Stimulated activated CD8-positive, alpha-beta memory T cell treated with anti-CD3 and anti-CD28 coated beads, Interleukin-4, amount 100 ng/mL, for 48 hours (primary cell): ENCODE data around the gene YEATS2.
A peak's percentile ranks its signal among the peaks of the same experiment; 100 is the strongest.

Experiments
- DNase-seq: peaks from one replicate; pipeline ENCODE4 v3.0.0-alpha.2; 2020

The YEATS2 gene

DNA sequence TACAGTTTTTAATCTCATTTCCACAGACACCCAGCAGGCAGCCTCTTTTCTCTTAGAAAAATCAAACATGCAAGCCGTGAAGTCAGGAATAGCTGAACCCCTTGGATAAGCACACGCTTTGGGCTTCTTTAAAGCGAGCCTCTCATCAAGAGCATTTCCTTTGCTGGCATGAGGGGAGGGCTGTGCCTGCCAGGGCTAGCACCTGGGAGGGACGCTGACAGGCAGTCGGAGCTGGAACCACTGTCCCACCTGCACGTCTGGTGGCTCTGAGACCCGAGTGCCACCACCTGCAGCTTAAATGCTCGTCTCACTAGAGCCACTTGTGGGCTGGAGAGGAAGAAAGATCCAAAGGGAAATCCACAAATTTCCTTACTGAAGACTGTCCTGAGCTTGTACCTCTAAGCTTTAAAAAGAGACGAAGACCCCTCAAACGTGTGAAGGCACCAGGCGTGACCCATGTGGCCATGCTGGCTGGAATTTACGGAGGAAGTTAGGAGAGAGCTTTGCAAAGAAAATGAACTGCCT is 118.4 kb downstream of the YEATS2 start:
- DNase-seq: no peak

DNA sequence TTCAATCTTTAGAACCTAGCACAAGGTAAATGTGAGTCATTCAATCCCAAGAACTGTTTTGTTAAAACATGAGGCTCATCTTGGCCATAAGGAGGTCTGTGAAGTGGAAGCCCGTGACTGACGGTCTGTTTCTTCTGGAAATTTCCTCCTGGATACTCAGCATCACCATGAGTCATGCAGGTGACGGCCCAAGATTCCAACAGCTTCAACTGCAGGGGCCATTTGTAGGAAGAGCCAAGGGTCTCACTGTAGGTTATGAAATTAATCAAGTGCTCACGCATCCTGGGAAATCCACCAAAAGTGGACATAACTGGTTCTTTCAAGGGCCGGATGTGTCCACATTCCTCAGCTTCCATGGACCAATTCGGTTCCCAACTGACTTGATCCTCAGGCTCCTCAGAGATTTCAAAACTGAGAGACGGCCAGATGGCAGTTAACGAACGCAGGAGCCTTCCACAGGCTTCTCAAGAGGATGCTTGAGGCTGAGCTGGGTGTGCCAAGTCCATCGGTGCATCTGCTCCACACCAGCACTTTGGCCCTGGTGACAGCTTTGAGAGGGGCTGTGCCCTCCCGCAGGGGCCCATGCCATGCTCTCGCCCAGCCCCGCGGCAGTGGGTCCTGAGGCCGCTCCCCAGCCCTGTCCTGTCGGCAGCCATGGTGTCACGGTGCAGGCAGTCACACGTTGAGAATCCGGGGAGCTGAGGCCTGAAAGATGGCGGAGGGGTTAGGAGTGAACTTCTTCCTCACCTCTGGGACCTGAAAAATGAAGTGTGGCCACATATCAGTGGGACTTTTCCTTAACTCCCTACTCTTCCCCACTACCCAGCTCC is 119.3 kb downstream of the YEATS2 start:
- DNase-seq: no peak

DNA sequence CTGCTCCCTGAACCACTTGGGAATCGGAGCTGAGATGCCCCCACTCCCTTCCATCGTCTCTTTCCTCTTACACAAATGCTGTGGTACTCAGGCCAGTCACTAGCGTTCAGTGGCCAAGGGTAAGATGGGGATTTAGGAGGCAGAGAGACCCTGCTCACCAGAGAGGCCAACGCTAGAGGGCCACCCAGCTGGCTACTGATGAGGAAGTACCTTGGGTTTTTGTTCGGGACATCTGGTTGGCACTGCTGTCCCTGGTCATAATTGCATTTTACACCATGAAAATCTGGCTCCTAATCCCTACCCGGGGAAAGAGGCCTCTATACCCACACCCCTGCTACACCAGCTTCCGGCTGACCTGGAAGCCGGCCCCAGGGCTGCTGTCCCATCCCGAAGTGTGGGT is 120.0 kb downstream of the YEATS2 start:
- no peak for DNase-seq

DNA sequence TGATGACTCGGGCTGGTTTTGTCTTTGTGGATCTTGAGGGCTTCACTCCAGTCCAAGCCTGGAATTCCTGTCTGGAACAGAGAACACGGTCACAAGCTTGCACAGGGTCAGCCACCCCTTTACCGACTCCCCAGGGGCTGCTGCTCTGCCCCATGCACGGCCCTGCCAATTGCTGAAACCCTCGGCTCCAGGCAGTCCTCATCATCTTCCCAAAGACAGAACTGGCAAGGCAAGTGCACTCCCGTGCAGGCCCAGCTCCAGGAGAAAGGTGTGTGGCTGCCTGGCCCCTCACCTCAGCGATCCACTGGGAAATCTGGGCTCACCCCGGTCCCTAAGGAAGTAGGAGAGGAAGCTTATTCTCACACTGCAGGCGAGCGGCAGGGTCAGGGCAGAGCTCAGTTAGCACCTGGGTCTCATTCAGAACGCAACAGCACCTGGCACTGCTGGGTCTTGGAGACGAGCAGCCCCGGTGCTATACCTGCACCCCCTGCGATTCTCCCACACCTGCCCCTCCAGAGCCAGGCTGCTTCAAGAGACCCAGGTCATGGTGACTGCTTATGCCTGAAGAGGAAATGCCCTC is 120.5 kb downstream of the YEATS2 start:
- DNase-seq: no peak

DNA sequence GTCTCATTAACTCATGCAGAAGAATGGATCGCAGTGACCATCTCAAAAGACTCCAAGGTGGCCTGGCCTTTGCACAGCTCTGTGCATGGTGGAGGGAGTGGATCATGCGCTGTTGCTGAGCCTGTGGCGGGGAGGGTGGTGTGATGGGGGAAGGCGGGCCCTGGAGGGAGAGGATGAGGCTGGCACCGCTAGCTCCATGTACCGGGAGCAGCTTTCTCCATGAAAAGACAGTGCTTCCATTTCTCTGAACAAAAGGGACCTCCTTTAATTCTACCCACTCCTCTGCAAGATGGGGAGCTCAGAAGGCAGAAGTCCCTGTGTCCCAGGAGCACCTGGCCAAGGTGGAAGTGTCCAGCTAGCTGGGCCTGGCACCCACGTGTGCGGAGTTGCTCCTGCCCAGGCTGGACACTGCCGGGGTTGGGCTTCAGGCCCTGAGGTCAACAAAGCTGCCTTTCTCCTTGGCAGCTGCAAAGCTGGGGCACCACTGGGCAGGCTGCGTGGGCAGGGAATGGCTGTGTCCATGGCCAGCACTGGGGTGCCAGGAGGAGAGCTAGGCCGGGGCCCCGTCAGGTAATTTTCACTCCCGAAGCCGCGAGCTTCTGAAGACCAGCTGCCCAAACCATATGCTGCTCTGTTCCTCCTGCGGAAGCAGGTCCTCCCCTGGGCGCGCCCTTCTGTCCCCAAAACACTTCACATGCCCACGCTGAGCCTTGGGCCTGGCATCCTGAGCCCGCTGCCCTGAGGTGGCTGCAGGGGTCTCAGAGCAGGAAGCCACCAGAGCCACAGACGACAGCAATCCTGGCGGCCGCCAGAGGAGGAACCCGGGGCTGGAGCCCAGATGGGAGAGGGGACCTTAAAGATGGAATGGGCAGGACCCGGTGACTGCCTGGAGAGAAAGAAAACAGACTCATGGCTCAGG is 121.4 kb downstream of the YEATS2 start:
- no peak for DNase-seq

DNA sequence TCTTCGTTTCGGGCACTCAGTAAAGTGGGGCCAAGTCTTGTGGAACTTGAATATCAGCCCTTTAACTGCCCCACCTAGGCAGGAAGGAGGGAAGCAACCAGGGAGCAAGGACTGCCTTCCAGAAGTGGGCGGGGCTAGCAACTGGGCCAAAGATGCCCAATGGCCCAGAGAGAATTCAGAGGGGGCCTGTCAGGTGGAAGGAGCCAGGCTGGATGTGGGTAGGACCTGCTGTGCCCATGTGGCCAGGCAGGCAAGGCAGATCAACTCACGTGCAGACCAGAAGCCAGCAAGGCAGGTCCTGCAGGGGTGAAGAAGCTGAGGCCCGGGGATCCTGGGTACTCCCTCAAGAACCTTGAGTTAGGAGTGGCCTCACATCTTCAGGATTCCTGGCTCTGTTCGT is 122.2 kb downstream of the YEATS2 start:
- no peak for DNase-seq

DNA sequence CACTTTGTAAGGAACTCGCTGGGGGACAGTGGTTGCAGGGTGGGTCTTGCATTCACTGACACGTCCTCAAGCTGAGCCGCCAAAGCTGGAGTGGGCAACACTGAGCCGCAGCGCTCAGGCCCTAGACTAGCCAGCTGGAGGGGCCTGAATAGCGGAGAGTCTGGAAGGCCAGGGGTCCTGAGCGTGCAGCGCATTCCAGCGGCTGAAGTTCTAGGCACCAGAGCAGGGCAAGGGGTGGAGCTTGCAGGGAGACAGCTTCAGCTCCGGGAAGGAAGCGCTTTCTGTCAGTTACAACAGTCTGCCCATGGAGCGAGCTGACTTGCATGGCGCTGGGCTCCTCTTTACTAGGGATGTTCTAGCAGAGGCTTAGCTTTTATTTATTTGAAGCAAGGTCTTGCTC is 125.0 kb downstream of the YEATS2 start:
- no peak for DNase-seq

DNA sequence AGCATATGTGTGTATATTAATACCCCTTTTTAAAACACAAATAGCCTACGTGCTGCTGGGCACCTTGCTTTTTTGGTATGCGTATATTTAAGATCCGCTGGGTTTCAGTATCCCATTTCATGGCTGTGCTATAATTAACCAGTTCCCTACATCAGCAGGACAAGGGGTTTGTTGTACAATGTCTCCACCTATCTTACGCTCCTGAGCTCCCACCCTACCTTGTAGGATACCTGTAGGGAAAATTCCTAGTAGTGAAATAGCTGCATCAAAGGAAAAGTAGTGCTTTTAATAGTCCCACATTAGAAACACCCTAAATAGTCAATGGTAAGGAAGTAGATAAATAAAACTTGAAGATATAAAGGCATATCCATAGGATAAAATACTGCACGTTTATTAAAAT is 126.4 kb downstream of the YEATS2 start:
- no peak for DNase-seq

DNA sequence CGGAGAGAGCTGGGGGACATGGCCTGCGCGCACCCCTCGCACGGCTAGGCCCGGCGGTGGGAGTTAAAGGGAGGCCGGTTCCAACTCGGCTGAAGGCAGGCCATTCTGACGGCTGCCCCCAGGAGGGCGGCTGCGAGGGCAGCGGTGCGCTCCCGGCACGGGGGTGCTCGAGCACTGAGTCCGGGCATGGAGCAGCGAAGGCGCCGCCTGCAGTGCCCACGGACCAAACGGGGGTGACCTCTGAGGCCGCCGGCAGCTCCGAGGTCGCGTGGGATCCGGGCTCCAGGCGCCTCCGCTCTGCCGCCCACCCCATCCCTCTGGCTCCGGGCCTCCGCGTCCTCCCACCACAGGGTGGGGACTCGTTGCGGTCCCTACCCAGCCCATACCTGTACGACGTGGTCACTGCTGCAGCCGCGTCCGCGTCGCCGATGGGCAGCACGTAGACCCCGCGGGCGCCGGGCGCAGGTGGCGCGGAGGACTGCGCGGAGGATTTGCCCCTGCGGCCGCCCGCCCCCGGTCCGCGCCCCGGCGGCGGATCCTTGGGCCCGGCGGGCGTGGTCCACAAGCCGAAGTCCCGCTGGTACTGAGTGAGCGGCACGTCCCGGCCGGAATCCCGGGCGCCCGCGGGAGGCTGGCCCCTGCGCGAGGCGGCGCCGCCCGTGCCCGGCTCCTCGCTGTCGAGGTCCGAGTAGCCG is 127.3 kb downstream of the YEATS2 start:
- DNase-seq: peak; percentile 43

DNA sequence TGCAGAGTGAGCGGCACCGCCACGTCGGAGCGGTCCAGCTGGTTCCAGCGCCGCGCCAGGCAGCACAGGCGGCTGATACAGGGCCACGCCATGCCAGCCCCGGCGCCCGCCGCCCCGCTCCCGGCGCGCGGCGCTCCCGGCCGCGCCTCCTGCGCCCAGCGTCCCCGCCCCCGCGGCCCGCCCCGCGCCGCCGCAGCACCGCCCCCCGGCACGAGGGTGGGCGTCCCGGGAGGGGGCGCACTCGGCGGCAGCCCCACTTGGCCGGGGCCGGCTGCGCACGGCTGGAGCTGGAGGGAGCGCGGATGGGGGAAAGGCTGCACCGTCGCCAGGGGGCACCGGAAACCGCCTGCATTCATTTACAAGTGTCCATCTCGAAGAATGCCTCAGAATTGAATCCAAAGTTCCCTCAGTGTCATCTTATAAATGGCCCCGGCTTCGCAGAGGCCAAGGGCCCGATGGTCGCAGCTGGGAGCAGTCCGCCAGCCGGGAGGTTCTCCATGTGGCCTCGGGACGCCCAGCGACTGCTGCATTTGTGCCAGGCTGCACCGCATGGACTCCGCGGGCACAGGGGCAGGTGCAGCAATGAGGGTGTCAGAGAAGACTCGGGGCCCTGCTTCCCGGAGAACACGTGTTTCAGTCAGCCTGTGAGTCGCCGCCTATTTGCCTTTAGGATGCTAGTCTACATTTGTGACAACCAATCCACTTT is 128.0 kb downstream of the YEATS2 start, which contains the start of gene MAP6D1:
MAP6D1 (minus strand) TSS at position 122 of the 706 bp plus-strand sequence; CDS start at position 92, 30 bp downstream.
- DNase-seq: peak; percentile 68

DNA sequence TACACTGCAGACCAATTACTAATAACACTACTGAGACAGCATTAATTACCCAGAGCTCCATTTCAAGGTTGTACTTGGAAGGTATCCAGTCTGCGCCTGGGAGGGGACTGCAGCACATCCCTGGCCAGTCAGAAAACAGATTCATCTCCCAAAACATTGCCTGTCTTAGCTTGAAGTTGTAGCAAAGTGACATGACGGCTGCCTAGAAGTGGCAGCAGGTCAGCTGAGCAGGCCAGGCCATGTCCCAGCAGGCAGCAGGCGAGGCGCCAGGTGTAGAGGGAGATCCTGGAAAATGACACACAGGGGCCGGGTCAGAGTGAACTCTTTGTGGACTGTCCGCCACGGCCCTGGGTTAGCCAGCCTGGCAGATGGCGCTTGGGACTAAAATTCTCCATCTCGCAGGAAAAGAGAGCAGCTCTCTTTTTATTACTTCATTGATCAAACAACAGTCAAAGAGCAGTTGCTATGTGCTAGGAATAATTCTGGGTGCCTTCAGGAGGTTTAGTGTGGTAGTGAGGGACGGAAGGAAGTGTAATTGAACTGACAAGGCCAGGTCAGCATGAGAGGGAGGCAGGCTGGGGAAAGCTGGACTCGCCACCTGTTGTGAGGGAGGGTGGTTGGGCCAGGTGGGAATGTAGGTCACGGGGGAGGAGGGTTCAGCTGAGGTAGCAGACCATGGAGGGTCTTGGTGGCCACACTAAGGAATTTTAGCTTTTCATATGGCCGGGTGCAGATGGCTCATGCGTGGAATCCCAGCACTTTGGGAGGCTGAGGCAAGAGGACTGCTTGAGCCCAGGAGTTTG is 129.1 kb downstream of the YEATS2 start:
- DNase-seq: no peak

DNA sequence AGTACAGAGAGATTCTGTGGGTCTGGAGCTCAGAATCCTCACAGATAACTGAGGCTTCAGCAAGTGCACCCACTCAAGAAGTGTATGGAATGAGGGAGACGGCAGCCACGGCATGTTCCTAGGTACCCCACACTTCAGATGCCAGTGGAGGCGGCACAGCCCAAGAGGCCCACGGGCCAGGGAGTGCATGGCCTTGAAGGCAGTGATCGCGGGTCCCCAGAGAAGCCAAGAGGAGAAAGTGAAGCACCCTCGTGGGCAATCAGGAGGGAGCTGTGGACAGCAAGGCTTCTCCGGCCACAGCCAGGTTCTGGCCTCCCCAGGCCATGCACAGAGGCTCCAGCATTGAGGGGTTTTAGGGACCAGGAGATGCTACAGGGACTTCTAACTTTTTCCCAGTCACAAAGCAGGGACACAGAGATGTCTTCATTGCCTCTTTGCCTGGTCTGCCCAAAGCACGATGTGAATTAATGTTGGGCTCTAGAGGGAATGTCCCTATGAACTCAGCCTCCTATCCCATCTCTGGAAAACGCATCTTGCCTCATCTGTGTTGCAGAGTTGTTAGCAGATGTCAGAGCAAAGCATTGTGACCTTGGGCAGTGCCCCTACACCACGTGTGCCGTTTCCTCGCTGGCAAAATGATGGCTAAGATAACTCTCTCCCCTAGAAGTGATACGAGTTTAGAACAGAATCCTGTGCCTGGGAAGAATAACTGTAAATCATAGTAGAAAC is 130.4 kb downstream of the YEATS2 start:
- DNase-seq: no peak

DNA sequence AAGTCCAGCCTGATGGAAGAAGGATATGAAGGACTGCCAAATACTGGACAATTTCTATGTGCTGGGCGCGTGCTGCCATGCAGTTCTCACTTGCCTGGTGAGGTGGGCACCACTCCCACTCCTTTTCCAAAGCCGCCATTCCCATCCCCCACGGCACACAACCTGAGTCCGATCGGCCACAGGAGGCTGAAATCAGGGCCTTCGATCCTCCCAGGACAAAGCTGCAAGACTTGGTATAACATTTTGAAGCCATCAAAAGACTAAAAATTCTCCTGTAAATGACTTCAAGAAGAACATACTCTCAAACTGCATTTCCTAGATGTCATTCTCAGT is 130.9 kb downstream of the YEATS2 start:
- DNase-seq: no peak

DNA sequence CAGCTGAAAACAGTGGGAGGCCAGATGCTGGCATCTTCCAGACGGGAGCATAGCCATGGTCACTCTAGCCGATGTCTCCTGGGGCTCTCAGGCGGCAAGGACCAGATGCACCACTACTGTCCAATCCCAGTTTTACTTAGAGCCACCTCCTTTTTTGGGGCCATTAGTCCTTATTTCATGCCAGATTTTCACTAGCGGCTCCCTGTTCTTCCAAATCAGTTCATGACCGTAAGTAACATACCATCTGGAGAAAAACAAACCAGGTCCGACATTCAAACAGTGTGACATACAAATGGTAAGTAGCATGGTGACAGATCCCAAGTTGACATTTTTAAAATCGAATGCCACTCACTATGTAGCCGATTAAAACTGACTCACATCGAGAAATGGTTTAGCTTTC is 131.9 kb downstream of the YEATS2 start:
- no peak for DNase-seq

DNA sequence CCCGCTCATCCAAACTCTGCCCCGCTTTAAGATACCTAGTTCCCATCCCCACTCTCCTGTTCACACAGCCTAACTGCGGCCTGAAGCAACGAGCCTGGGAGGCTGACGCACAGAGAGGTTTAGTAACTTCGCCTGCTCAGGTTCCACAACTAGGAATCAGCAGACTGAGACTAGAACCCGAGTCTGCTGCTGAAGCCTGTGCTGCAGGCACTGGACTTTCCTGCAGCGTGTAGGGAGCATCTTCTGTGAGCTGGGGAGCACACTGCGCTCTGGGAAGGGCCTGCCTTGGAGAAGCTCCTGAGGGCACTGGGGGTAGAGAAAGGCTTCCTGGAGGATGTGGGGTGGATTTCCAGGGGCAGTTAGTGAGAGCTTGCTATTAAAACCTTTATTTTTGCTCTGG is 132.6 kb downstream of the YEATS2 start:
- no peak for DNase-seq

DNA sequence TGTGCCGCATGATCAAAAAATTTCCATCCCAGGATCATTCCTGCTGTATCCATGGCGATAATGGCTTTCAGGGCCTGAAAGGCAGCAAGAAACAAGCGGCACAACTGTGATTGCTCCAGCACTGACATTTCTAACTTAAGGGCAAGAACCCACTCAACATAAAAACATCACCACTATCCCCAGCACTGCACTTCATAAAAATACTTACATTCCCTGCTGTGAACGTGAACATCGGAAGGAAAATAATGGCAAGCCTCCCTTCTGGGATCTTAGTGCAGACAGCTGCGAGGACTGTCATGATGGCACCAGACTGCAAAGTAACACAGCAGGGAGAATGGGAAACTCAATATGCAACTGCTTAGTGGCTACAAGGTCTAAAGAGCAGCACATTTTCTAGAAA is 135.9 kb downstream of the YEATS2 start:
- DNase-seq: no peak

DNA sequence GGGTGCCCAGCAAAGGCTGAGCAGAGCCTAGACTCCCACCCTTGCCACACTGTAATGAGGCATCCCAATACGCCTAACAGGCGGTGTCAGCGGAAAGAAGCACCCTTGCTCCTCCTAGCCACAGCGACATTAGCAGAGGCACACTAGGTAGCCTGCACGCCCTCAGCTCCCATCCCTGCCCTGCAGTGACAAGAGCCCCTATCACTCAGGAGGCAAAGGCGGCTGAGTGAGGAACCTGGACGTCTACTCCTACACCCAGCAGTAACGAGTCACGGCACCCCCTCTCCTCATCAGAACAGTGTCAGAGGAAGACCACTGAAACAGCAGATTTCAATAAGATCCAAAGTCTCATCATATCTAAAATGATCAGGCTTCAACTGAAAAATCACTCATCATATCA is 139.8 kb downstream of the YEATS2 start:
- no peak for DNase-seq

DNA sequence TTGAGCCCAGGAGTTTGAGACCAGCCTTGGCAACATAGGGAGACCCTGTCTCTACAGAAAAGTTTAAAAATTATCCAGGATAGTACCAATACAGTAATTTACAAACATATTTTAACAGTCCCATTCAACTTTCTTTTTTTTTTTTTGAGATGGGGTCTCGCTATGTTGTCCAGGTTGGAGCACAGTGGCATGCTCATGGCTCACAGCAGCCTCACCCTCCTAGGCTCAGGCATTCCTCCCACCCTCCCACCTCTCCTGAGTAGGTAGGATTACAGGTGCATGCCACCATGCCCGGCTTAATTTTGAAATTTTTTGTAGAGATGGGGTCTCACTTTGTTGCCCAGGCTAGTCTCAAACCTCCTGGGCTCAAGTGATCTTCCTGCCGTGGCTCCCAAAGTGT is 140.3 kb downstream of the YEATS2 start:
- no peak for DNase-seq

DNA sequence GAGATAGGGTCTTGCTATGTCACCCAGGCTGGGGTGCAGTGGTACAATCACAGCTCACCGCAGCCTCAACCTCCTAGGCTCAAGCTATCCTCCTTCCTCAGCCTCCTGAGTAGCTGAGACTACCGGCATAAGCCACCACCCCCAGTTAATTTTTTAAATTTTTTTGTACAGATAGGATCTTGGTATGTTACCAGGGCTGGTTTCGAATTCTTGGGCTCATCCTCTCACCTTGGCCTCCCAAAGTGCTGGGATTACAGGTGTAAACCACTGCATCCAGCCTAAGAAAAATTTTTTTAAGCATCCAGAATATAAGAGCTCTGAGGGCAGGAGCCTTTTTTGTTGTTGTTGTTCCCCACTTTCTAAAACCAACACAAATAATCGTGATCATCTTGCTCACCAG is 142.2 kb downstream of the YEATS2 start:
- DNase-seq: no peak

DNA sequence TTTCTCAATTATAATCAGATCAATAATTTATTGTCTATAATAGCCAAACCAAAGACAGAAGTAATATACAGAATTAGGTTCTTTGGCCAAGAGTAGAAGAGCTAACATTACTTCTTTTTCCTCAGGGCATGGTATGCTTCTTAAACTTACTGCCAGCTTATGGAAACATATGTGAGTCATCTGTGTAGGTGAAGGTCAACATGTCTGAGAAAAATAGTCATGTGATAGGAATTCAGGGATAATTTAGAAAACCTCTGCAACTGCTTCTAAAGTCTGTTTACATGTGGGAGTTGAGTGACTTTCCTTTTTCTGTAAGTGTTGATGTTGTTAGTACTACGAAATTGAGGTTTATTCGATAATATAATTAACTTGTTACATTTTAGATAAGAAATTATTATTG is 147.0 kb downstream of the YEATS2 start:
- DNase-seq: no peak

DNA sequence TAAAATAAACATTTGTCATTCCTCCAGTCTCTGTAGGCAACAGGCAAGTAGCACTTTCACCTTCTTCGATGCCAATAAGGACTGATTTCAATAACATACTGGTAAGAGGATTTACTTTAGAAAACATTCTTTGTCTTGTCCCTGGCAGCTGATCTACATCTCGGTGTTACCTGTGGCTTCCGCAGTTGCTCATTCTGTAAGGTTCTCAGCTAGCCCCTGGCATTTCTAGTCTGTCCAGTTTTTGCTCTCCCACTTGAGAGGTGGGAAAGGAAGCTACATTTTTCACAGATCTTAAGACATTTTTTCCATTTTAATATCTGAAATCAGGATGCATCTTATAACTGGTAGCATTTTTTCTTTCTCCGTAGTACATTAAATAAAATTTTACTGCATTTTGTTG is 147.5 kb downstream of the YEATS2 start:
- DNase-seq: no peak
